ENCODE results near the gene CAPN7.

- TF ChIP-seq GATA2 (IDR thresholded peaks at IDR 0.05; ENCODE audit: low read depth, low read length), result no peak
- no peak for TF ChIP-seq GATA3 (IDR thresholded peaks at IDR 0.05; ENCODE audit: low read depth, low read length)
These were observed 9.9 kb downstream of the CAPN7 start for GRCh38 chr3:15215996-15216395.

Measured in SH-SY5Y (cell line).